Brain microvascular endothelial cell (primary cell): ENCODE measurements around the gene ANO9.

ENCODE experiments used
- DNase-seq: peaks from one replicate; pipeline ENCODE4 v3.0.0-alpha.2; 2020
- H3K27ac ChIP-seq: fragments of 250-450 bp; sonication (Bioruptor Pico); 2 replicates; pipeline ENCODE4 v1.5.1; 2020; ENCODE audit warnings: mild to moderate bottlenecking, moderate library complexity
- H3K27me3 ChIP-seq: fragments of 250-450 bp; sonication (Bioruptor Pico); replicated peaks from 2 replicates; pipeline ENCODE4 v1.5.1; 2020; ENCODE audit warnings: mild to moderate bottlenecking
- H3K36me3 ChIP-seq: fragments of 250-450 bp; sonication (Bioruptor Pico); replicated peaks from 2 replicates; pipeline ENCODE4 v1.5.1; 2020; ENCODE audit warnings: mild to moderate bottlenecking
- H3K4me3 ChIP-seq: 2 replicates; pipeline ENCODE4 v1.5.1; 2011; ENCODE audit warnings: low read depth, mild to moderate bottlenecking, control low read depth, low read length, moderate library complexity
- CTCF ChIP-seq: IDR thresholded peaks from 2 replicates; pipeline ENCODE4 v1.5.1; 2011; ENCODE audit warnings: low read depth, mild to moderate bottlenecking, moderate library complexity, low read length, control low read depth, inconsistent platforms; ENCODE audit errors: missing control alignments
- in situ Hi-C: cut with HindIII; loops from 2 replicates; pipeline ENCODE4 v1.10.0; 2017; ENCODE audit warnings: low sequenced_read_pairs, low pct_ligation_motif_present

Gene ANO9

GRCh38 chr11:441418-442274 lies at the start of gene ANO9:
ANO9 (minus strand) TSS chr11:442011; CDS start chr11:441926, 85 bp downstream.
- in situ Hi-C loops, result no loop called here
- TF ChIP-seq CTCF, result no peak
- H3K27me3 ChIP-seq, result no peaks in the 10 kb centered on the region
- DNase-seq, result no peak
- no peaks in the 10 kb centered on the region for H3K36me3 ChIP-seq
- H3K27ac ChIP-seq, result no peak within 1 kb of the TSS
- H3K4me3 ChIP-seq, result no peak within 1 kb of the TSS

GRCh38 chr11:491358-491757 lies 49.5 kb upstream of the ANO9 start:
- DNase-seq, result no peak
- Histone ChIP-seq H3K4me3 (no peak overlapping the region), H3K27ac (no peak overlapping the region), H3K27me3 (no peaks in the 10 kb centered on the region), H3K36me3 (peaks cover 51% of the 10 kb centered on the region)
- no peak for TF ChIP-seq CTCF
- in situ Hi-C loops, result no loop called here

GRCh38 chr11:490930-491260 lies 49.1 kb upstream of the ANO9 start:
- no peak overlapping the region for H3K4me3 ChIP-seq
- H3K27ac ChIP-seq, result no peak overlapping the region
- in situ Hi-C loops, result no loop called here
- no peaks in the 10 kb centered on the region for H3K27me3 ChIP-seq
- DNase-seq, result no peak
- TF ChIP-seq CTCF, result no peak
- peaks cover 46% of the 10 kb centered on the region for H3K36me3 ChIP-seq

GRCh38 chr11:490186-490929 lies 48.5 kb upstream of the ANO9 start:
- H3K27ac ChIP-seq, result no peak overlapping the region
- no peak overlapping the region for H3K4me3 ChIP-seq
- no peak for TF ChIP-seq CTCF
- no peaks in the 10 kb centered on the region for H3K27me3 ChIP-seq
- in situ Hi-C loops, result no loop called here
- DNase-seq, result no peak
- H3K36me3 ChIP-seq, result peaks cover 43% of the 10 kb centered on the region

- no peak overlapping the region for H3K4me3 ChIP-seq
- peaks cover 37% of the 10 kb centered on the region for H3K36me3 ChIP-seq
- TF ChIP-seq CTCF, result no peak
- H3K27me3 ChIP-seq, result no peaks in the 10 kb centered on the region
- in situ Hi-C loops, result no loop called here
- no peak overlapping the region for H3K27ac ChIP-seq
- DNase-seq, result no peak
These were observed 47.9 kb upstream of the ANO9 start for GRCh38 chr11:489610-490185.
